Measurements from ENCODE around the gene ADCY3.
"Not testable (repeated sequence)": the region's sequence is repeated elsewhere in the genome, so short reads cannot be mapped to it uniquely, and the experiment has no call there.

ADCY3 gene

DNA sequence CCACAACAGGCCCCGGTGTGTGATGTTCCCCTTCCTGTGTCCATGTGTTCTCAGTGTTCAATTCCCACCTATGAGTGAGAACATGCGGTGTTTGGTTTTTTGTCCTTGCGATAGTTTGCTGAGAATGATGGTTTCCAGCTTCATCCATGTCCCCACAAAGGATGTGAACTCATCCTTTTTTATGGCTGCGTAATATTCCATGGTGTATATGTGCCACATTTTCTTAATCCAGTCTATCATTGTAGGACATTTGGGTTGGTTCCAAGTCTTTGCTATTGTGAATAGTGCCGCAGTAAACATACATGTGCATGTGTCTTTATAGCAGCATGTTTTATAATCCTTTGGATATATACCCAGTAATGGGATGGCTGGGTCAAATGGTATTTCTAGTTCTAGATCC is 119.5 kb downstream of the ADCY3 start:
- not testable (repeated sequence) for DNase-seq

DNA sequence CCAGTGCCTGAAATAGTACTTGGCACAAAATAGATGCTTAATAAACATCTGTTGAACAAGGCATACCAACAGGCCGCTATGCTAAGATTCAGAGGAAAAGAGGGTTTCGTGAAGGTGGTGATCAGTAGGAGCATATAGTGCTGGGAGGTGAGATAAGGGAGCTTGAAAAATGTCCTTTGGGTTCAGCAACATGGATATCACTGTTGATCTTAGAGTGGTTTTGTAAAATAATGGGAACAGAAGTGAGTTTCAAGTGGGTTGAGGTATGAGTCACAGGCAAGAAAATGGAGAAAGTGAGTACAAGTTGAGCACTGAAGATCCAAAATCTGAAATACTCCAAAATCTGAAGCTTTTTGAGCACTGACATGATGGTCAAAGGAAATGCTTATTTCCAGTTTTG is 122.4 kb downstream of the ADCY3 start:
- DNase-seq, result no peak

DNA sequence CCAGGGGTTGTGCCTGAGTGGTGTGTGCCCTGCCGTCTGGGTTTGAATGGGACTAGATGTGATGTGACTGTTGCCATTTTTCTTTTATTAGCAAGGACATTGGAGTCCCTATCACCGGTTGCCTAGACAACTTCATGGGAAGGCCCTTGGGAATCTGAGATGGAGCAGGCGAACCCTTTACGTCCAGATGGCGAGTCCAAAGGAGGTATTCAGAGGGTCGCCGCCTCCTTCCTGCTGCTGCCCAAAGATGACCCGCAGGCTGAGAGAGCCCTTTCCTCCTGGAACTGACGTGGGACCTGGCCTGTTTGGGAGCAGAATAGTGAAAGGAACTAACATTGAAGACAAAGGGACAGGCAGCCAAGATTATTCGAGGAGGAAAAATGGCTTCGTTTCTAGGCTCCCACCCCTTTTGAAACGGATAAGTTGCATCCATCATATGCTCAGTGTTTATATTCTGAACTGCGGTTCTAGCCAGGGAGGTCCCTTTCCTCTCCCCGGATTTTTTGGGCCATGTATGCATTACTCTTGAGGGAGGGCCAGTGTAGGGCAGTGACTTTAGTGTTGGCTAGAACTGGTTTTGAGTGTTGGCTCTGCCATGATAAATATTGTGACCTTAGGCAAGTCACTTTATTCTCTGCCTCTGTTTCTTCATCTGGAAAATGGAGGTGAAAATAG is 126.1 kb downstream of the ADCY3 start:
- peak; percentile 73 for DNase-seq

DNA sequence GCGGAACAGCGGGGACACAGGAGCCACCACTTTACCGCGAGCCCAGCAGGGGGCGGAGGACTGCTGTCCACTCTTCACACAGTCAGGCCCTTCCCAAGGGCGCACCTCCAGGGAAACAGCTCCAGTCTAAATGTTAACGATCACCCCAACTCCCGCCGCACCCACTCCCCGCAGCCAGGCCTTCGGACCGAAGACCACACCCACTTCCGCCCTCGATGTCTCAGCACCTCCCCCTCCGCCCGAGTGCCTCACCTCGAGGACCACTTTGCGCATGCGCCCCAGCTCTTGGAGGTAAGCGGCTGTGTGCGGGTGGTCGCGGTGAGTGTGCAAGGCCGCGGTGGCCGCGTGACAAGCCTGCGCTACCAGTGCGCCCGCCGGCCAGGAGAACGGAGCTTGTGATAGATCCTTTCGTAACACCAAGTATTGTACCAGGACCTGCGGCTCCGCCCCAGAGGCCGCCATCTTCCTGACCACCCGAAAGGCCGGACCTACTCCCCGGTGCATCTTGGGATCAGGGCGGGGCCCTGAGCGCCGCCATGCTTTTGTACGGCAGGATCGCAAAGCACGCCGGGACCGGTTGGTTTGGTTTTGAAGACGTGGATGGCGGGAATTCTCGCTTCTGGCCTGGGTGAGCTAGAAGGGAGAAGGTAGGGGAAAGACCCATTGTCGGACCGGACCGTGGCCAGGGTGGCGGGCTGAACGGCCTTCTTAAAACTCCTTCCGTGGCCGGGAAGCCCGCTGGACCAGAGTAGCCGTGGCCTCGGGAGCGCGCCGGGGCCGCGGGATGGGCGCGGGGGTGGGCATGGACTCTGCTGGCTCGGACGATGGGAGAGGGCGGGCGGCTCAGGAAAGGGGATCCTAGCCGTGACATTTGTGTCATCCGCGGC is 126.9 kb downstream of the ADCY3 start, which contains the start of the genes CENPO and PTRHD1:
Gene CENPO (plus strand): TSS at position 552 of the 887 bp plus-strand sequence. CDS start 495 bp downstream, outside the sequence.
Gene PTRHD1 (minus strand): TSS at position 518 of the 887 bp plus-strand sequence. CDS start 14 bp downstream, at position 504.
- DNase-seq, result peak; percentile 98

DNA sequence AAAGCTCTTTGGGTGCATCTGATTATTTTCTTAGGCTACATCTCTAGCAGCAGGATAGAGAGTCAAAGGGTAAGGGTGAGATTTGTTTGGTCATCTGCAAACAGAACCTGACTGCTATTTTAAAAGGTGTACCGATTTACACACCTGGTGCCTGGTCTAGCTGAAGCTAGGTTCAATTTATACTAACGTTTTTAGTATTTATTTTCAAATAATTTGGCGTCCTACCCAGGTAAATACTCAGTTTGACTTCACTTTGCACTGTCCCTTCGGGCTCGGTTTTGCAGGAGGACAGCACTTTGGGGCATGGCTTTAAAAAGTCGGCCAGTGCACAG is 127.5 kb downstream of the ADCY3 start:
- DNase-seq, result no peak

DNA sequence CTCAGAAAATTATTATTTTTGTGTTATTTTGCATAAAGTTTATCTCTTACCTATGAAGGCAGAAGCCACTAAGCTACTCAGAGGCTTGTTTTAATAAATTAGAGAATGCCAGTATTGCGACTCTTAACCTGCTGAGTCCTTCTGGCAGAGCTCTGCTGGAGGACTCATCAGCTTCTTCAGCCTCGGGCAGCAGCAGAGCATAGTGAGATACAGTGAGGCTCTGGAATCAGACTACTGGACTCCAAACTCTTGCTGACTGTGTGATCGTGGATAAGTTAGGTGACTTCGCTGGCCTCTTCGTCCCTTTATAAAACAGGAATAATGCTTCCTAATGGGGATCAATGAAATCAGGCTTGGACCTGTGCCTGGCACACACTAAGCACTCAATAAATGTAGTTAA is 128.6 kb downstream of the ADCY3 start:
- DNase-seq, result peak; percentile 38

DNA sequence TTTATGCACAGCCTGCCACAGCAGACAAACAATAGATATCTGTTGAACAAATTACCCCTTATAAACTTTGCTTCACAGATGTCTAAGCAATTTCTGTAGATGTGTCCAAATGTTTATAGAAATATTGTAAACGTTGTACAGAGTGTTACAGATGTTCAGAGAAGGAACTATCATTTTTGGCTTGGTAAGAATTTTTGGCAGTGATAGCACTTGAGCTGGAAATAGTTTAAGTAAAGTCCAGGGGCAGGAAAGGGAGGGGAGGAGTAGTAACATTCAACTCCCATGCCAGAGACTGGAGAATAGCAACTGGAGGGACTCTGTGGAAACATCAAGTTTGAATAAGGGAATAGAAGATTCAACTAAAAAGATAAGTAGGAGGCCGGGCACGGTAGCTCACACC is 131.2 kb downstream of the ADCY3 start:
- no peak for DNase-seq

DNA sequence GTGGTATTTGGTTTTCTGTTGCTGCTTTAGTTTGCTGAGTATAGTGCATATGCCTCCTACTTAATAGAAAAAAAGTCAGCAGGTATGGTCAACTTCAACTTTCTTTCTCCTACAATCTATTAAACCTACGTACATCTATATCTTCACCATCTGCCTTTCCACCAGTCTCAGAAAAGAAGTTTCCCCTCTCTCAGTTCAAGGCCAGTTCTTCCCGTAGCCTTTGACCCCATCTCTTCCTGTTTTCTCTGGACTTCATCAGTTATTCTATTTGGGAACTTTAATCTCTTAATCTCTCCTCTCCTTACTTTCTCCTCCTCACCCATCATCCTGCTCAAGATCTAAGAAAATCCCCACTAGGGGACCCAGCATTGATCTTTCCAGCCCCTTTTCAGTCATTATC is 132.5 kb downstream of the ADCY3 start:
- DNase-seq, result no peak

DNA sequence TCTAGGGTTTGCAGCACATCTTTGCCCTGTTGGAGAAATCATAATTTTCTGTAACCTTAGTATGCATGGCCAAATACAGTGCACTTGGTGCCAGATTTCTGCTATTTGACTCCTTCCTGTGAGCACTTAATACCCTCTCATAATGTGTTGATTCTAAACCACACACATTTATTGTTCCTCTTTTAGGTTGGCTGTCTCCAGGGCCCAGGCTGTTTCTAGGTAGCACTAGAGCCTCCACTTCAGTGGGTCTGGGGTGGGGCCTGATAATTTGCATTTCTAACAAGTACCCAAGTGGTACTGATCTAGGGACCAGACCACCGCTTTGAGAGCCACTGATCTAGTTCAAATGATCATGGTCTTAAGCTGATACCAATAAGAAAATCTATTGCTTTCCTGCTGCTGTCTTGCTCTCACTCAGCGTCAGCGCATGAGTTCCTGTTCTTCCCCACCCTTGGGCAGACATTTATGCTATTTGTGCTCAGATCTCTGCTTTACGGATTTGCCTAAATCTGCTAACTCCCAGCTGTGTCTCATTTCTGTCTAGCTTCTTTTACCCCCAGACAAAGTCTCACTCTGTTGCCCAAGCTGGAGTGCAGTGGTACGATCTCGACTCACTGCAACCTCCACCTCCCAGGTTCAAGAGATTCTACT is 134.2 kb downstream of the ADCY3 start:
- no peak for DNase-seq

DNA sequence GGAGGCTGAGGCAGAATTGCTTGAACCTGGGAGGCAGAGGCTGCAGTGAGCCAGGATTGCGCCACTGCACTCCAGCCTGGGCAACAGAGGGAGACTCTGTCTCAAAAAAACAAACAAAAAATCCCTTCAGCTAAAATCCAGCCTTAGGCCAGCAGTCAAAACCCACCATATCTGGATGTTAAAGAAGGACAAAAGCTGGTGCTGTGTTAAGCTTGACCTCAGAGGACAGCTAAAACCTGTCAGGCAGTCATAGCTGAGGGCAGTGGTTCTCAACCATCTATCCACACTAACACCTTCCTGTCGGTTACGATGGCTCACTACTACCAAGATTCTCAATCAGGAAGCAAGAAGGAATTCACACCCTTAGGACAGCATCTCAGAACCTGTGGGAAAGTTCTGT is 136.4 kb downstream of the ADCY3 start:
- DNase-seq, result no peak

DNA sequence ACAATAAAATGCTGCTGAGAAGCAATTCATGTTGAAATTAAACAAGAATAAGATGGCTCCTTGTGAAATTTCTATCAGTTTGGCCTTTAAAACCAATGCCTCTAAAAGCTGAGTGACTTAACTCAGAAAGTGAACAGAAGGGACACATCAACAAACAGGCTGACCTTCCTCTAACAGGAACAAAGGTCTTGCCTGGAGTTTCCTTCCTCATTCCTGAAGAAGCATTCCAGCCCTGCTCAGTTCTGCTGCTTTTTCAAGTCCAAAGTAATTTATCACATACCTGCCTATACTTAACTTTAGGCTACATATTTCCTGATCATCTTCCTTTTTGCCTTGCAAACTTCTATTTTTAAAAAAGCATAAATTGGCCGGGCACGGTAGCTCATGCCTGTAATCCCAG is 140.9 kb downstream of the ADCY3 start:
- DNase-seq, result no peak

DNA sequence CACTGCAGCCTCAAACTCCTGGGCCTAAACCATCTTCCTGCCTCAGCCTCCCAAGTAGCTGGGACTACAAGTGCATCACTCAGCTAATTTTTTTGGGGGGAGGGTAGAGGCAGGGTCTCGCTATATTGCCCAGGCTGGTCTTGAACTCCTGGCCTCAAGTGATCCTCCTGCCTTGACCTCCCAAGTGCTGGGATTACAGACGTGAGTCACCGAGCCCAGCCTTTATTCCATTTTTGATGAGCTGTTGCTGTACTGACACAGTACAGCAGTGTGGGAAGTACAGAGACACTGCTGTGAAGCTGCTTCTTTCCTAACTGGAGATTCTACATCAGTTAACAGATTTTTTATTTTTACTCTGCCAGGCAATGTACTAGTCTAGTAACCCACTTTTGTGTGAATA is 145.7 kb downstream of the ADCY3 start:
- DNase-seq, result no peak

DNA sequence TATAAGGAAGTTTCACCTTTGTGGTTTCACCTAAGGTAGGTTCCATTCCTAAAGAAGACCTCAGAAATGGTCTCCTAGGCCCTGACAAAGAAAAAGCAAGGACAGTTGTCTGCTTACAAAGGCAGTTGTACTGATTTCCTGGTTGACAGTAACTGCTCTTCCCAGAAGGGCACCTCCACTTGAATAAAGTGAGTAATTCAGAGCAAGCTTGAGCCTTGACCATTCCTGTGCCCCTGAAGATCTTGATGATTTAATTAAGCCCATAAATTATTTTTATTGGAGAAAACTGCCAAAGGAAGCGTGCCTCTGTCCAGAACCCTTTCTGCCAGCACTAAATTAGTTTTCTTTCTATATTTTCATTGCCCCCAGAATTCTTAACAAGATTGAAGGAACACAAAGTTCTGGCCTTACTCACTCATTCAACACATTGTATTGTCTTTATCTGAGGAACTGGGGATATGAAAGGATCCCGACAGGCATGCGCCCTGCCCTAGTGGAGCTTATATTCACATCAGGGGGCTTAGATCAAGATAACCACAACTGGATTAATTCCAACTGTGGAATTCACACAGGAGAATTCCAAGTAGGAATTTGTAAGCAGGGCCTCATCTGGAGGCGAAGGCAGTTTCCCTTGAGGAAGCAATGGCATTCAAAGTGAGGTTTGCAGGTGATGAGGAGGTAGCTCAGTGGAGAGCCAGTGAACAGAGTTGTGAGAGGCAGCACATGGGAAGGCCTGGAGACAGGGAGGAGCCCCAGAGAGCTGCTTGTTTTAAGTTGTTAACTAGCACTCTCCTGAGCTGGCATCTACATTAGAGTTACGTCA is 148.1 kb downstream of the ADCY3 start:
- DNase-seq, result no peak

DNA sequence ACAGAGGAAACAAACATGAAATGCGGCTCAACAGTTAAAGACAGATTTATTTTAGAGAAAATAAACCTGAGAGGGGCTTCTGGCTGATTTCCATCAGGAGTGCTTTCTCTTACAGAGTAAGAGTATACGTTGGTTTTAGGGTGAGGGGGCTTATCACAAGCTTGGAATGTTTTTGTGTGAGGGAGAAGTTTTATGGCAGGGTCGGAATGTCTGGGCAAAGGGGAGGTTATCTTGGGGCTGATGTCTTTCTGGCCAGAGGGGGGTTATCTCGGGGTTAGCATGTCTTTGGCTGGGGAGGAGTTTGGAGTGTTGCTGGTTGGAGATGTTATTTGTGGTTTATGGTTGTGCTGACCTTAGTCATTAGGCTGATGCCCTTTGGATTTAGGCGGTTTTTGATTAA is 149.0 kb downstream of the ADCY3 start:
- DNase-seq, result no peak
